Activated gamma-delta T cell treated with Interleukin-2 at 50 U/mL for 16 hours (primary cell): ENCODE results near the gene DRC7.
"Not testable (repeated sequence)": the region's sequence is repeated elsewhere in the genome, so short reads cannot be mapped to it uniquely, and the experiment has no call there.

Experiments used
- DNase-seq: peaks from one replicate; pipeline ENCODE4 v3.0.0-alpha.2; 2020

Gene DRC7

DNA sequence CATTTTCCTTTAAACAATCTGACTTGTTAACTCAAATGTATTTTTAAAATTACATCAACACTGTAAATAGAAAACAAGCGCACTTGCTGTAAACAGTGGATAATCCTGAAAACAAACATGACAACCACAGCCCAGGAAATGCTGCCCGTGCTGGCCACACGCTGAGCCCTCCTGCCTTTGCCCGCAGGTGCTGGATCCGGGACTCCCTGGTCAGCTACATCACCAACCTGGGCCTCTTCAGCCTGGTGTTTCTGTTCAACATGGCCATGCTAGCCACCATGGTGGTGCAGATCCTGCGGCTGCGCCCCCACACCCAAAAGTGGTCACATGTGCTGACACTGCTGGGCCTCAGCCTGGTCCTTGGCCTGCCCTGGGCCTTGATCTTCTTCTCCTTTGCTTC is 33.1 kb upstream of the DRC7 start:
- DNase-seq: no peak

DNA sequence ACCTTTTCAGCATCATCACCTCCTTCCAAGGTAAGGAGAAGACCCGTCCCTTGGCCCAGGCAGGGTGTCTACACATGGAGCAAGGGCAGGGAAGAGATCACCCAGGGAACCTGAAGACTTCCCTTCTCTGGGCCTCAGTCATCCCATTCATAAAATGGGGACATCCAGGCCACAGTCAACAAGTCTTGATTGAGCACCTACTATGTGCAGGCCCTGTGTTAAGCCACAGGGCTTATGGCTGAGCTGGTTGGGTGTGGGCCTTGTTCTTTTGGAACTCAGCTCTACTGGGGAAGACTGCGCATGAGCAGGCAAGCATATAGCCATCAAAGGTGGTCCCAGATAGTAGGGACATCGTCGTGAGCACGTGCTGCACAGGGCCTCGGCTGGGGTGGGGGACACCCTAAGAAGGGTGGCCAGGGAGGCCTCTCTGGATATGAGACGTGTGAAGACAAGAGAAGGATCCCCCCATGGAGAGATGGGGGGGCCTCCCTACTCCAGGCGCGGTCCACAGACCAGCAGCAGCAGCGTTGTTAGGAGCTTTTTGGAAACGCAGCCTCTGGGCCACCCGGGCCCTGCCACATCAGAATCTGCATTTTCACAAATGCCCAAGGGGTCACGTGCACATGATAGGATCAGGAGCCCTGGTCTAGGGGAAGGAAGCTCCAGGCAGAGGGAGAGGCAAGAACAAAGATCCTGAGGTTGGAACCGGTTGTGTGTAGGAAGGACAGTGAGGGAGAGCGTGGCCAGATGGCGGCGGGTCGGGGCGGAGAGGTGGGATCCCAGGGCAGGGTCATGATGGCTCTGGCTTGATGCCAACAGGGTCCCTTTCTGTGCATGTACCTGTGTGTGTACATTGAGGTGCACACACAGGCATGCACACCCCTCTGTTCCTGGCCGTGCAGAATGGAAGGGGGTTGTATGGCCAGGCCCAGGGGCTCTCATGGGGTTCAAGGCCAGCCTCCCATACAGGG is 32.4 kb upstream of the DRC7 start:
- DNase-seq: no peak

DNA sequence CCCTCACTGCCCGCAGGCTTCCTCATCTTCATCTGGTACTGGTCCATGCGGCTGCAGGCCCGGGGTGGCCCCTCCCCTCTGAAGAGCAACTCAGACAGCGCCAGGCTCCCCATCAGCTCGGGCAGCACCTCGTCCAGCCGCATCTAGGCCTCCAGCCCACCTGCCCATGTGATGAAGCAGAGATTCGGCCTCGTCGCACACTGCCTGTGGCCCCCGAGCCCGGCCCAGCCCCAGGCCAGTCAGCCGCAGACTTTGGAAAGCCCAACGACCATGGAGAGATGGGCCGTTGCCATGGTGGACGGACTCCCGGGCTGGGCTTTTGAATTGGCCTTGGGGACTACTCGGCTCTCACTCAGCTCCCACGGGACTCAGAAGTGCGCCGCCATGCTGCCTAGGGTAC is 31.2 kb upstream of the DRC7 start:
- DNase-seq: no peak

DNA sequence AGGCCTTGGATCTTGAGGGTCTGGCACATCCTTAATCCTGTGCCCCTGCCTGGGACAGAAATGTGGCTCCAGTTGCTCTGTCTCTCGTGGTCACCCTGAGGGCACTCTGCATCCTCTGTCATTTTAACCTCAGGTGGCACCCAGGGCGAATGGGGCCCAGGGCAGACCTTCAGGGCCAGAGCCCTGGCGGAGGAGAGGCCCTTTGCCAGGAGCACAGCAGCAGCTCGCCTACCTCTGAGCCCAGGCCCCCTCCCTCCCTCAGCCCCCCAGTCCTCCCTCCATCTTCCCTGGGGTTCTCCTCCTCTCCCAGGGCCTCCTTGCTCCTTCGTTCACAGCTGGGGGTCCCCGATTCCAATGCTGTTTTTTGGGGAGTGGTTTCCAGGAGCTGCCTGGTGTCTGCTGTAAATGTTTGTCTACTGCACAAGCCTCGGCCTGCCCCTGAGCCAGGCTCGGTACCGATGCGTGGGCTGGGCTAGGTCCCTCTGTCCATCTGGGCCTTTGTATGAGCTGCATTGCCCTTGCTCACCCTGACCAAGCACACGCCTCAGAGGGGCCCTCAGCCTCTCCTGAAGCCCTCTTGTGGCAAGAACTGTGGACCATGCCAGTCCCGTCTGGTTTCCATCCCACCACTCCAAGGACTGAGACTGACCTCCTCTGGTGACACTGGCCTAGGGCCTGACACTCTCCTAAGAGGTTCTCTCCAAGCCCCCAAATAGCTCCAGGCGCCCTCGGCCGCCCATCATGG is 30.5 kb upstream of the DRC7 start:
- DNase-seq: no peak

DNA sequence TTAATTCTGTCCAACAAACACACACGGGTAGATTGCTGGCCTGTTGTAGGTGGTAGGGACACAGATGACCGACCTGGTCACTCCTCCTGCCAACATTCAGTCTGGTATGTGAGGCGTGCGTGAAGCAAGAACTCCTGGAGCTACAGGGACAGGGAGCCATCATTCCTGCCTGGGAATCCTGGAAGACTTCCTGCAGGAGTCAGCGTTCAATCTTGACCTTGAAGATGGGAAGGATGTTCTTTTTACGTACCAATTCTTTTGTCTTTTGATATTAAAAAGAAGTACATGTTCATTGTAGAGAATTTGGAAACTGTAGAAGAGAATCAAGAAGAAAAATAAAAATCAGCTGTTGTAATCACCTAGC is 30.0 kb upstream of the DRC7 start:
- no peak for DNase-seq

DNA sequence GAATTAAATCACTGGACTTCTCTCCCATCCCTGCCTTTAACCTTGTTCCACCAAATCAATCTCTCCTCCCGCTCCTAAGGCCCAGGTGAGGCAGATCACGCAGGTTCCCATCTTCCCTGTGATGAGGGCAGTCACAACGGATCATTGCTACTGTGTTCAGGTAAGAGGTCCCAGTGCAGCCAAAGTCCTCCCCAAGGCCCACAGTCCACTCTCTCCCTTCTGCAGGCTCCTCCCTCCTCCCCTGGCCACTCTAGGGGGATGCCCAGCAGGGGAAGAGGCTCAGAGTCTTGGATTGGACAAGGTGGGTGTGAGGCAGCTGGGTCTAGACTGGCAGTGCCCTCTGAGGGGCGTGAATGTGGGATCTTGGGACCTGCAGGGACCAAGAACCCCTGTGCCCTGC is 29.1 kb upstream of the DRC7 start:
- no peak for DNase-seq

DNA sequence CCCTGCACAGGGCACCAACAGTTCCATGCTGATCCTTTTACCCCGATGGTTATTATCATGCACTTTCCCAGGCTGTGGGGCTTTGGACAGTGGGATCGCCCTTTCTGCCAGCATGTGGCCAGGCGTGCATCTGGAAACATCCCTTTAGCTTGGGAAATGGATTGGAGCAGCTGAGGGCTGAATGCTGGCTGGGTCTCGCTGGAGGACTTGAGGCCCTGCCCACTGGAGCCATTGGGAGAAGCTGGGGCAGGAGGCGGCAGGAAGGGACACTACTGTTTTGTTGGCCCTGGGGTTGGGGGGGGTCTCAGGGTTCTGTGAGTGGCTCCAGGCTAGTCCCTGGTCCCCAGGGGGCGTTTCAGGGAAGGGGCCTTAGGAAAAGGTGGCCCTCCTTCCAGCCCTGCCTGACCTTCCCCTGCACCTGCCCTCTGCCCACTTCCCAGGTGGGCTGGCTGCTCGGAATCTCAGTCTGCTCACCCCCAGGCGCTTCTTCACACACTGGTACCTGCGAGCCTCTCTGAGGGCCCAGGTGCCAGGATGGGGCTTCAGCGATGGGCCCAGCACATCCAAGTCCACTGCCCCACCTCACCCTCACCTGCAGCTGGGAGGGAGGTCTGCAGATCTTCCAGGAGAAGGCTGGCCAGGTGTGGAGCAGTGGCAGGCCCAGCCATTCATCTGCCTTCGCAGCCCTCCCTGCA is 28.1 kb upstream of the DRC7 start:
- no peak for DNase-seq

DNA sequence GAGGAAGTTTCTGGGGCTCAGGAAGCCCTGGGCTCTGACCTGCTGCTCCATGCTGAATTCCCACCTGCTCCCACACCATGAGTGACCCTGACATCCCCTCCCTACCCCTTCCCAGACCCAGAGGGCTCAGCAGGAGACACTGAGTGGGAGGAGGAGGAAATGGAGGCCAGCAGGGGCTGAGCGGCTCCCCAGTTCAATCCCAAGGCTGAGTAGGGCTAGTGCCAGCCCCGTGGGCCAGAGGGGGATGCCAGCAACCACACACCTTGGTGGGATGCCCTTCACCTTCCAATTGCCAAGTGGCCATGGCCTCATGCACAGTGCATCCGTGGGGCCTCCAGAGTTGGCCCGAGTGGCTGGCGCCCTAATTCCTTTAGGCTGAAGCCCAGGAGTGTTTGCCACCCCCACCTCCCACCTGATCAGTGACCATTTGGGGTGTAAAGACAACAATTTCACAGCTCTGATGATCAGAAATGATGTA is 27.5 kb upstream of the DRC7 start:
- no peak for DNase-seq

DNA sequence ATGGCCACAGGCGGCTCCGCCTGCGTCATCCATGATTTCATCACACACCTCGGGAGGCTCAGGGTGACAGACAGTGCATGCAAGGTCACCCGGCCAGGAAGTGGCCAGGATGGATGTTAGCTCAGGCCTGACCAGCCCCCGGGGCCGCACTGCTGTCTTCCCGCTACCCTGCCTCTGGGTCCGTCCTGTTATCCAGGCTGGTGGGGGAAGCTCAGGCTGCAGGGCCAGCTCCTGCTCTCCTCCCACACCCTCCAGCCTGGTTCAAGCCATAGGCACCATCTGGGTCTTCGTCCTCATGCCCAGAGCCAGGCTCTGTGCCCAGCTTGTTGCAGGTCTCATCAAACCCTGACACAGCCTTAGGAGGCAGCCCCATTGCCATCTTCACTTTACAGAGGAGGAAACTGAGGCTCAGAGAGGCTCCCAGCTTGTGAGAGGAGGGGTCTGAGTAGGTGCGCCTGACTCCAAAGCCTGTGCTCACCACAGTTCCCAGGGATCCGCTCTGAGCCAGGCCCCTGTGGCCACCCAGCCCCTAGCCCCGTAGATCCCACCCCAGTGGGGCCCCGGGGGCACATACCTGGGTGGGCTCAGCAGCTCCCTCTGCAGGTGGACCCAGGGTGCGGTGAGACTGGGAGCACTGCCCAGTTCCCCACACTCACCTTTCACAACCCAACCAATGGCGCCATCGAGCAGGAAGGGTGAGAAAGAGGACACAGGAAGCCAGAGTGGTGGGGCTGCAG is 26.9 kb upstream of the DRC7 start:
- DNase-seq: no peak

DNA sequence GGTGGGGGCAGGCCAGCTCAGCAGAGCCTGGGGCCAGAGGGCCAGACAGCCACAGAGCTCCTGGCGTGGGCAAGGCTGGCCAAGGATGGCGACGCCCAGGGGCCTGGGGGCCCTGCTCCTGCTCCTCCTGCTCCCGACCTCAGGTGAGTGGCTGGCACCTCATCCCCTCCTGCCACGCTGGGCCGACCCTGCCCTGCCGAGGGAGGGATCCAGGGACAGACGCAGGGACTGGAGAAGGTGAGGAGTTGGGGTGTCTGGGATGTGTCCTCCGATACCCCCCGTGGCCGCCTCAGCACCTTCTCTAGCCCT is 26.4 kb upstream of the DRC7 start, which contains the start of gene ADGRG3:
Gene ADGRG3, plus strand, starts transcription at position 44 of the 309 bp plus-strand sequence. Its CDS starts 42 bp downstream, at position 86.
- no peak for DNase-seq

DNA sequence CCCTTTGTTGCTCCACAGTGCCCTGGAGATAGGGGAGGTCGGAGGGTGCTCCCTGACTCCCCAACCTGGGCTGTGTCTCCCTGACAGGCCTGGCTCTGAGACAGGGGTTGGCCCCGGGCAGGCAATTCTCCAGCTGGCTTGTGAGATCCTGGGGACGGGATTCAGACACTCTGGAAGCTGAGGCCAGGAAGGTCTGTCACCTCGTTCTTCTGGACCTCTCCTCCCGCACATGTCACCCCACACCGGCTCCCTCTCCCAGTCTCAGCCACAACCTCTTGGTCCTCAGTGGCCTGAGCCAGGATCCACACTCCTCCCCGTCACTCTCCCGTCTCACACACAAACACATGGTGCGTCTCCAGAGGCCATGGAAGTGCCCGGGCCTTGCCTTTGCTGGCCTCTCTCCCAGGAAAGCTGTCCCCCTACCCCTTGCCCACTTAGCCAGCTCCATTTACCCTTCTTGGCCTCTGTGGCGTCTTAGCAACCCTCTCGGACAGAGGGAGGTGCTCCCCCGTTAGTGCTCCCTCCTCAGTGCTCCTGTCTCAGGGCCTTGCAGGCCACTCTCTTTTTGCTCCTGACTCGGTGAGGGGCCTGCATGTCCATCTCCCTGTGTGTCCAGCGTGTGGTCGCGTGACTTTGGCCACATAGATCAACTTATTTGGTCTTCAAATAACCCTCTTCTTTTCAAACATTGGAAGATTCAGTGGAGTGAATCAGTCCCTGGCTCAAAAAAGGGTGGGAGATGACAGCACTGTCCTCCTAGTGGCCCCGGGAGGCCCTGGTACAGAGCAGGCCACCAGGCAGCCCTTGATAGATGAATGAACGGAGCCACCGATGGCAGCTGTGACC is 25.8 kb upstream of the DRC7 start:
- DNase-seq: no peak

DNA sequence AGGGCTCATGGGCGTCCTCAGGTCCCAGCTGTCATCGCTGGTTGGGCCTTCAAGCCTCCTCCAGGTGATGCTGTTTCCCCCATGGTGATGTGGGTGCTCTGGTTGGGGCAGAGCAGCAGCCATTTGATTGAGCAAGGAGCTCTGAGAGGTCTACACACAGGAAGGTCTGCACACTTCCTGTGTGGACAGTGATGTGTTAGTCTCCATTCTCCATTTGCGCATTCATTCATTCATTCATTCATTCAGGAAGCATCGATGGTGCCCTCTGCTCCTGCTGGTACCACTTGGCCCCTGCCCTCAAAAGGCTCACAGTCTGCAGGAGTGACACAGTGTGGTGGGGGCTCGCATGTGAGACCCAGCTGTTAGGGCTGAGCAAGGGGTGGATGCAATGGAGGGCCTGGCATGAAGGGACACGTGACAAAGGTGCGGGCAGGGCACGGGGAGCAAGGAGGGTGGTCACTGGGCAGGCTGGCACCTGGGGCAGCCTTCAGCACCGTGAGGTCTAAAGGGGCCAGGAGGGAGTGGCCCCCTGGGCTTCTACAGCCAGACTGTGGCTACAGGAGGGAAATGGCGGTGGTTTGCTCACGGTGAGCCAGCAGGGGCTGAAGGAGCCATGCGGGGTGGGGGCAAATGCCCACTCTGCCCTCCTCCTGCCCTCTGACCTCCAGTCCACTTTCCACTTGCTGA is 25.0 kb upstream of the DRC7 start:
- DNase-seq: no peak

DNA sequence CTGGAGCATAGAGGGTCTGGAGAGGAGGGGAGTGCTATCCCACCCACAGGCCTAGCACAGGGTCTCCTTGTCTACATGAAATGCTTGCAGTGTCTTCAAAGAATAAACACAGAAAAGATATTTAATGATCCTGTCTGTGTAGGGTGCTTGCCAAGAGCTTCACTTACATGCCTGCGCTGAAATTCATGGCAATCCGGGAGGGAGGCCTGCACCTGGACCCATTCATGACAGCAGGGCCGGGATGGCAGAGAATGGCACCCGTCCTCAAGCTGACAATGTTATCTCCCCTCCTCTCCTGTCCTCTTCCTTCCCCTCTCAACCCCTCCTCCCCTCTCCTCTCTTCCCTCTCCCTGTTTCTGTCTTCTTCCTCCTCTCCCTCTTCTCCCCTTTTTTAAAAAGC is 24.4 kb upstream of the DRC7 start:
- DNase-seq: no peak

DNA sequence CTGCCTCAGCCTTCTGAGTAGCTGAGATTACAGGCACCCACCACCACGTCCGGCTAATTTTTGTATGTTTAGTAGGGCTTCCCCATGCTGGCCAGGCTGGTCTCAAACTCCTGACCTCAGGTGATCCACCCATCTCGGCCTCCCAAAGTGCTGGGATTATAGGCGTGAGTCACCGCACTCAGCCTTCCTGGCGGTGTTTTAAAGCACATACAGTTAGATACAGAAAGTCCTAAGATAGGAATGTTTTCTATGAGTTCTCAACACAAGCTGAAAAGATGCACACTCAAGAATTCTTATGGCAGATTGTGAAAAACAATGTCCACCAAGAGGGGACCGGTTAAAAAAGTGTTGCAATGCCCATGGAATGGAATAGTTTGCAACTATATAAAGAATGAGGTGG is 23.2 kb upstream of the DRC7 start:
- DNase-seq: not testable (repeated sequence)

DNA sequence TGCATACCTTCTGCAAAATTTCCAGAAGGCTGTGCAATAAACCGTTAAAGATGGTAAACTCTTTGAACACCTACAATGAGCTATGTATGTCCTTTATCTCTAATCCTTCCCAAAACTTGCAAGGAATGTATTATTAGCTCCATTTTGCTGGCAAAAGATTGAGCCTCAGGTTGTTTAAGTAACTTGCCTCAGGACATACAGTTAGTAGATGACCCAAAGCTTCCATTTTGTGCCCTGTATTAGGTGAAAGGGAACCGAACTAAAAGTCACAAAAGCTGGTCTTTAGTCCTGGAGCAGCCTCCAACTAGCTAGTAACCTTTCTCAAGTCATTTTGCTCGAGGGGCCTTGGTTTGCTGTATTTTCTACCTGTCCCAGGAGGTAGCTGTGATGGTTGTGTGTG is 22.2 kb upstream of the DRC7 start:
- DNase-seq: no peak

DNA sequence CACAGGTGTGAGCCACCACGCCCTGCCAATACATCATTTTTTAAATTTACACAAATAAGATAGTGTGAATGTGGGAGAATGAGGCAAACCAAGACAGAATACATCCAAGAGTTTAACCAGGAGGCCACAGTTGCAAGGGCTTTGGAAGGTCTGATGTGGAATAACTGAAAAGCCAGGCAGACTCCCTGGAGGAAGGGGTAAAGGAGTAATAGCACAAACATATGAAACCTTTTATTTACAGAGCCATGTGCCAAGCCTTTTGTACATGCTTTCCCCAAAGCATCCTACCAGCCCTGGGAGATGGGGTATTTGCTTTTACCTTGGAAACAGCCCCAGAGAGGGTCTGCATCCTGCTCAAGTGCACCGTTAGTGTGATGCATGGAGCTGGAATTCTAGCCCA is 21.8 kb upstream of the DRC7 start:
- DNase-seq: no peak

DNA sequence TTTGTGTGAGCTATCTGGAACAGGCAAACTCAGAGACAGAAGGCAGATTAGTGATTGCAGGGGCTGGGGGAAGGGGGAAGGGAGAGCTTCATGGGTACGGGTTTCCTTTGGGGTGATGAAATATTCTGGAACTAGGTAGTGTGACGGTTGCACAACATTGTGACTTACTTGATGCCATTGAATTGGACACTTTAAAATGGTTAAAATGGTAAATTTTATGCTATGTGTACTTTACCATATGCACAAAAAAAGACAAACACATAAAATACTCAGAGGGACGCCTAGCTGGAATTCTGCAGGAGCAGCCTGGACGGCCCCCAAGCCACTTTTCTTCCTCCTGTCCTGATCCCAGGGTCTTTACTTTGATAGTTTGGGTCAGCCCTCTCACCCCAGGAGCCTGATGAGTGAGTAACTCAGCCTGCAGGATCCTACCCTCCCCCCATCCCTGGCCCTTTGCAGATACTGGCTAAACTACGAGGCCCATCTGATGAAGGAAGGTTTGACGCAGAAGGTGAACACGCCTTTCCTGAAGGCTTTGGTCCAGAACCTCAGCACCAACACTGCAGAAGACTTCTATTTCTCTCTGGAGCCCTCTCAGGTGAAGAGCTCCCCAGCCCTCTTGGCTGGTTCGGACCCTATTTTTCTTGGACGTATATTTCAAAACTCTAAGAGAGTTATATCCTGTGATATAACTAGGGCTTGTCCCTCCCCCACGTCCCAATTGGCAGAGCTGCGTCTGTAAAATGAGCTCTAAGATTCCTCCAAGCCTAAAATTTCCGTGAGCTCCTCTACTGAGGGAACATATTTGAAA is 18.7 kb upstream of the DRC7 start:
- no peak for DNase-seq

DNA sequence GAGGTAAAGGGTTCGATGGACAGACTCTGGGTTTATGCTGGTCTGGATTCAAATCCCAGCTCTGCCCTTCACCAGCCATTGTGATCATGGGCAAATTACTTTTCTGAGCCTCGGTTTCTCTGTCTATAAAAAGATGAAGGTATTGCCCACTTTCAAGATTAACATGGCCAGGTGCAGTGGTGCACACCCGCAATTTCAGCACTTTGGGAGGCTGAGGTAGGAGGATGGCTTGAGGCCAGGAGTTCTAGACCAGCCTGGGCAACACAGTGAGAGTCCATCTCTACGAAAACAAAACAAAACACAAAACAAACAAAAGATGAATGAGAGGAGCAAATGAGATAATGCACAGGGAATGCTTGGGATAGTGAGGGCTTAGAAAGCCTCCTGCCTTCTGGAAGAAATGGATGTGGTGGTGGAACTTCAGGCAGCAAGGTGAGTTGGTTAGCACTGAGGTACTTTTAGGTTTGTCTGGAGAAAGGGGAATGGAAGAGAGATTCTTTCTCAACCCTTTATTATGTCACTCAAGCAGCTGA is 18.0 kb upstream of the DRC7 start:
- DNase-seq: no peak

DNA sequence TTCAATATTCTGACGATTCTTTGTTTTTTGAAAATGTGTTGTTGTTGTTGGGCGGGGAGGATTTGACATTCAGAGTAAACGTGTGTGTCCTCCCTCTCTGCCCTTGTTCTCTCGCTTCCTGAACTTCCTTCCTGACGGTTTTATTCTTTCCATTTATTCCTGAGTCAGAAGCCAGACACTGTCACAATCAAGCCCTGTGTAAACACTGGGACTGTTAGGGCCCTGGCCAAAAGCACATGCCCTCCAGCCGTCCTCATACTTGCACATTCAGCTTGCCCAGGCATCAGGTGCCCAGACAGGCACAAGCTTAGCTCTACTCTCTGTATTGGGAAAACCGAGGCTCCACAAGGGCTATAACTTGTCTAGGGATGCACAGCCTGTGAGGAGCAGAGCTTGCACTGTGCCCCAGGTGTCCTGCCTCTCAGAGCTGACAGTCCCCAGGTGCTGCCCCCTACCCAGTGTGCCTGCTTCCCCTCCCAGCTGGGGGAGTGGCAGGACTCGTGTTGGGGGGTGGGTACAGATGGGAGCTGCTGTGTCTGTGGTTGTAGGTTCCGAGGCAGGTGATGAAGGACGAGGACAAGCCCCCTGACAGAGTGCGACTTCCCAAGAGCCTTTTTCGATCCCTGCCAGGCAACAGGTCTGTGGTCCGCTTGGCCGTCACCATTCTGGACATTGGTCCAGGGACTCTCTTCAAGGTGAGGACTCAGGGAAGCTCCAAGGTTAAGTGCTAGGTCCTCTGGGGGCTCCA is 16.8 kb upstream of the DRC7 start:
- DNase-seq: no peak
